Peyer's patch (tissue), 4 donors: ENCODE results near the gene YIPF4.

ENCODE experiments used
- POLR2A ChIP-seq, 2 donors: fragments of 450-650 bp; IDR thresholded peaks; one replicate each; pipeline ENCODE4 v1.5.1; 2017; ENCODE audit warnings: antibody characterized with exemption in 2 of 2, mild to moderate bottlenecking in 2 of 2, moderate library complexity in 2 of 2
- TF ChIP-seq, protein P1 (sequence below), 6 experiments: fragments of 450-650 bp in 4 of 6; fragments of 200-600 bp in 2 of 6; sonication (generic) in 1 of 6; IDR thresholded peaks; one replicate each; pipeline ENCODE4 v1.5.1; 2017 to 2019; ENCODE audit warnings: antibody characterized with exemption in 6 of 6, mild to moderate bottlenecking in 3 of 6, moderate library complexity in 1 of 6

- TF ChIP-seq, protein P1, sequence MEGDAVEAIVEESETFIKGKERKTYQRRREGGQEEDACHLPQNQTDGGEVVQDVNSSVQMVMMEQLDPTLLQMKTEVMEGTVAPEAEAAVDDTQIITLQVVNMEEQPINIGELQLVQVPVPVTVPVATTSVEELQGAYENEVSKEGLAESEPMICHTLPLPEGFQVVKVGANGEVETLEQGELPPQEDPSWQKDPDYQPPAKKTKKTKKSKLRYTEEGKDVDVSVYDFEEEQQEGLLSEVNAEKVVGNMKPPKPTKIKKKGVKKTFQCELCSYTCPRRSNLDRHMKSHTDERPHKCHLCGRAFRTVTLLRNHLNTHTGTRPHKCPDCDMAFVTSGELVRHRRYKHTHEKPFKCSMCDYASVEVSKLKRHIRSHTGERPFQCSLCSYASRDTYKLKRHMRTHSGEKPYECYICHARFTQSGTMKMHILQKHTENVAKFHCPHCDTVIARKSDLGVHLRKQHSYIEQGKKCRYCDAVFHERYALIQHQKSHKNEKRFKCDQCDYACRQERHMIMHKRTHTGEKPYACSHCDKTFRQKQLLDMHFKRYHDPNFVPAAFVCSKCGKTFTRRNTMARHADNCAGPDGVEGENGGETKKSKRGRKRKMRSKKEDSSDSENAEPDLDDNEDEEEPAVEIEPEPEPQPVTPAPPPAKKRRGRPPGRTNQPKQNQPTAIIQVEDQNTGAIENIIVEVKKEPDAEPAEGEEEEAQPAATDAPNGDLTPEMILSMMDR (IDR thresholded peaks at IDR 0.05): no peak
- no peak for TF ChIP-seq POLR2A (IDR thresholded peaks at IDR 0.05)
Measured at GRCh38 chr2:32231959-32232358, 45.7 kb upstream of the YIPF4 start.
